Progenitor cell of endocrine pancreas (in vitro differentiated cells): Measurements from ENCODE around the gene RBMS2. TPM values are rescaled to one million over a fixed set of nuclear protein-coding genes. Genes with fewer than 3 reads are reported as not detected.

Experiments
- DNase-seq: peaks from one replicate; pipeline ENCODE4 v3.0.0; 2021; ENCODE audit warnings: low spot score; ENCODE audit not compliant: unreplicated experiment
- H3K27ac Mint-ChIP-seq: 2 replicates; pipeline ENCODE4 v1.8.0; 2021; ENCODE audit warnings: mild to moderate bottlenecking, moderate library complexity, mixed read lengths
- H3K27me3 Mint-ChIP-seq: 2 replicates; pipeline ENCODE4 v1.8.0; 2021; ENCODE audit warnings: mixed read lengths
- H3K36me3 Mint-ChIP-seq: 2 replicates; pipeline ENCODE4 v1.8.0; 2022; ENCODE audit warnings: mixed read lengths; ENCODE audit not compliant: insufficient read depth
- H3K4me1 Mint-ChIP-seq: 2 replicates; pipeline ENCODE4 v1.8.0; 2021; ENCODE audit warnings: low read depth, mixed read lengths
- H3K4me3 Mint-ChIP-seq: 2 replicates; pipeline ENCODE4 v1.8.0; 2021; ENCODE audit warnings: low read depth, mild to moderate bottlenecking, moderate library complexity, mixed read lengths
- H3K9me3 Mint-ChIP-seq: 2 replicates; pipeline ENCODE4 v1.8.0; 2021; ENCODE audit warnings: low read depth, mixed read lengths
- total RNA-seq: library from RNA; stranded (reverse); gene quantifications from 2 replicates; pipeline ENCODE4 v1.2.1, GENCODE V29; 2021
- TF ChIP-seq, protein P1 (sequence below): fragments of 200-600 bp; sonication (generic); IDR thresholded peaks from one replicate; pipeline ENCODE4 v1.5.0; 2021; ENCODE audit warnings: antibody characterized with exemption, mild to moderate bottlenecking; ENCODE audit not compliant: unreplicated experiment

Gene RBMS2
- total RNA-seq, 1 donor from 2014 or later = 65.9 TPM

DNA sequence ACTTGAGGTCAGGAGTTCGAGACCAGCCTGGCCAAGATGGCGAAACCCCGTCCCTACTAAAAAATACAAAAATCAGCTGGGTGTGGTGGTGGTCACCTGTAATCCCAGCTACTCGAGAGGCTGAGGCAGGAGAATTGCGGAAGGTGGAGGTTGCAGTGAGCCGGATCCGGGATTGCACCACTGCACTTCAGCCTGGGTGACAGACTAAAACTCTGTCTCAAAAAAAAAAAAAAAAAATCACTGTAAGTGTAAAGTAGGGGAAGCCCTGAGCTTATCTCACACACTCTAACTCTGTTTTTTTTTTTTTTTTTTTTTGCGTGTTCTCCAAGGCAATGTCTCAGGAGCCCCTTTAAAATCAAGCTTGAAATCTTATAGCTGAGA, 421 bp upstream of the RBMS2 start:
- H3K4me1 Mint-ChIP-seq = peaks cover 16% of the 10 kb centered on the region
- TF ChIP-seq, protein P1, sequence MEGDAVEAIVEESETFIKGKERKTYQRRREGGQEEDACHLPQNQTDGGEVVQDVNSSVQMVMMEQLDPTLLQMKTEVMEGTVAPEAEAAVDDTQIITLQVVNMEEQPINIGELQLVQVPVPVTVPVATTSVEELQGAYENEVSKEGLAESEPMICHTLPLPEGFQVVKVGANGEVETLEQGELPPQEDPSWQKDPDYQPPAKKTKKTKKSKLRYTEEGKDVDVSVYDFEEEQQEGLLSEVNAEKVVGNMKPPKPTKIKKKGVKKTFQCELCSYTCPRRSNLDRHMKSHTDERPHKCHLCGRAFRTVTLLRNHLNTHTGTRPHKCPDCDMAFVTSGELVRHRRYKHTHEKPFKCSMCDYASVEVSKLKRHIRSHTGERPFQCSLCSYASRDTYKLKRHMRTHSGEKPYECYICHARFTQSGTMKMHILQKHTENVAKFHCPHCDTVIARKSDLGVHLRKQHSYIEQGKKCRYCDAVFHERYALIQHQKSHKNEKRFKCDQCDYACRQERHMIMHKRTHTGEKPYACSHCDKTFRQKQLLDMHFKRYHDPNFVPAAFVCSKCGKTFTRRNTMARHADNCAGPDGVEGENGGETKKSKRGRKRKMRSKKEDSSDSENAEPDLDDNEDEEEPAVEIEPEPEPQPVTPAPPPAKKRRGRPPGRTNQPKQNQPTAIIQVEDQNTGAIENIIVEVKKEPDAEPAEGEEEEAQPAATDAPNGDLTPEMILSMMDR = no peak
- DNase-seq = no peak
- H3K36me3 Mint-ChIP-seq = no peaks in the 10 kb centered on the region
- H3K27ac Mint-ChIP-seq = peak overlapping the region; percentile 91
- no peaks in the 10 kb centered on the region for H3K27me3 Mint-ChIP-seq
- no peaks in the 10 kb centered on the region for H3K9me3 Mint-ChIP-seq
- peak overlapping the region; percentile 82 for H3K4me3 Mint-ChIP-seq

DNA sequence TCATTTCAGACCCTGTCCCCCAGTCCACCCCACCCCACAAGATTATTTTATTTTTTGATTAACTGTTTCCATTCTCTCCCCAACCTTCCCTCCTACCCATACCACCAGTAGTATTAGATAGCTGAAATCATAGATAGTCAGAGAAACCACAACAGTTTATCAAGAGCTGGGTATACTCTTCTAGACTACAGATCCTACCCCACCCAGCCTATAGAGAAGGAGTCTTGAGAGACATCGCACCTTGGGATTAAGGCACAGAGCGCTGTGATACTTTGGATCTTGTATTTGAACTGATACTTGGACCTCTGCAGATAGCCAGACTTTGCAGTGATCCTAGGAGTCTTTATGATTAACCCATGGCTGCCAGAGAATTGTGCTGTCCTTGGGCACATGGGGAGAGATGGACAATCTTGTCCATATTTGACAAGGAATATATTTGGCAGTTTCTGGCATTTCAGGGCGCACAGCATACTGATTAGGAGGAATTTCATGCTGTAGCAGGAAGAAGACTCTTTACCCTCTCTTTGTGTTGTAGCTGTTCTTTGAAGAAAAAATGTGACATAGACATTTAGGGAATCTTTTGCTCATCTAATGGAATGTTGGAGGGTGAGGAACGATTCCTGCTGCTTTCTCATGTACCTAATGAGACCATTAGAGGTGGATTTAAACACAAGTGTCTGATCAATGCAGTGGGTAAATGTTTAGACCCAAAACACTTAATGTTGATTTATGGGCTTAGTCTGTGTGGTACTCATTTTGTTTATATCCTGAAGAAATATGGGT, 982 bp downstream of the RBMS2 start:
- H3K27ac Mint-ChIP-seq = peak overlapping the region; percentile 91
- H3K9me3 Mint-ChIP-seq = no peaks in the 10 kb centered on the region
- TF ChIP-seq, protein P1 = no peak
- DNase-seq = no peak
- H3K36me3 Mint-ChIP-seq = no peaks in the 10 kb centered on the region
- no peaks in the 10 kb centered on the region for H3K27me3 Mint-ChIP-seq
- H3K4me3 Mint-ChIP-seq = peak overlapping the region; percentile 82
- H3K4me1 Mint-ChIP-seq = peaks cover 25% of the 10 kb centered on the region

DNA sequence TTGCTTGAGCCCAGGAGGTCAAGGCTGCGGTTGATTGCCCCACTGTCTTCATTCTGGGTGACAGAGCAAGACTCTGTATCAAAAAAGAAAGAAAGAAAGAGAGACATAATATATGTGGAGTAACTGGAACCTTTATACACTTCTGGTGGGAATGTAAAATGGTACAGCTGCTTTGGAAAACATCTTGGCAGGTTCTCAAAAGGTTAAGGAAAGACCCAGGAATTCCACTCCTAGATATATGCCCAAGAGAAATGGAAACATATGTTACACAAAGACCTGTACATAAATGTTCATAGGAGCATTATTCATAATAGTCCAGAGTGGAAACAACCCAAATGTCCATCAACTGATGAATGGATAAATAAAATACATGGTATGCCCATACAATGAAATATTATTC, 7.2 kb downstream of the RBMS2 start:
- DNase-seq = no peak
- Mint-ChIP-seq H3K36me3 (no peaks in the 10 kb centered on the region), H3K27me3 (no peaks in the 10 kb centered on the region), H3K4me1 (peaks cover 17% of the 10 kb centered on the region), H3K27ac (peak overlapping the region; percentile 64), H3K4me3 (no peak overlapping the region), H3K9me3 (no peaks in the 10 kb centered on the region)
- TF ChIP-seq, protein P1 = no peak

DNA sequence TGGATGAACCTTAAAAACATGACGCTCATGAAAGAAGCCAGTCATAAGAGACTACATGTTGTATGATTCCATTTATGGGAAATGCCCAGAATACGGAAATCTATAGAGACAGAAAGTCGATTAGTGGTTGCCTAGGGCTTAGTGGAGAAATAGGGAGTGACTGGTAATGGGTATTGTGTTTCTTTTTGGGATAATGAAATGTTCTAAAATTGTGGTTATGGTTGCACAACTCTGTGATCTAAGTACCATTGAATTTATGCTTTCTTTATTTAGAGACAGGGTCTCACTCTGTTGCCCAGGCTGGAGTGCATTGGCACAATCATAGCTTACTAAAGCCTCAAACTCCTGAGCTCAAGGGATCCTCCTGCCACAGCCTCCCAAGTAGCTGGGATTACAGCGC, 8.0 kb downstream of the RBMS2 start:
- Mint-ChIP-seq H3K9me3 (no peaks in the 10 kb centered on the region), H3K4me3 (no peak overlapping the region), H3K4me1 (peaks cover 13% of the 10 kb centered on the region), H3K27me3 (no peaks in the 10 kb centered on the region), H3K27ac (no peak overlapping the region), H3K36me3 (no peaks in the 10 kb centered on the region)
- no peak for DNase-seq
- TF ChIP-seq, protein P1 = no peak

DNA sequence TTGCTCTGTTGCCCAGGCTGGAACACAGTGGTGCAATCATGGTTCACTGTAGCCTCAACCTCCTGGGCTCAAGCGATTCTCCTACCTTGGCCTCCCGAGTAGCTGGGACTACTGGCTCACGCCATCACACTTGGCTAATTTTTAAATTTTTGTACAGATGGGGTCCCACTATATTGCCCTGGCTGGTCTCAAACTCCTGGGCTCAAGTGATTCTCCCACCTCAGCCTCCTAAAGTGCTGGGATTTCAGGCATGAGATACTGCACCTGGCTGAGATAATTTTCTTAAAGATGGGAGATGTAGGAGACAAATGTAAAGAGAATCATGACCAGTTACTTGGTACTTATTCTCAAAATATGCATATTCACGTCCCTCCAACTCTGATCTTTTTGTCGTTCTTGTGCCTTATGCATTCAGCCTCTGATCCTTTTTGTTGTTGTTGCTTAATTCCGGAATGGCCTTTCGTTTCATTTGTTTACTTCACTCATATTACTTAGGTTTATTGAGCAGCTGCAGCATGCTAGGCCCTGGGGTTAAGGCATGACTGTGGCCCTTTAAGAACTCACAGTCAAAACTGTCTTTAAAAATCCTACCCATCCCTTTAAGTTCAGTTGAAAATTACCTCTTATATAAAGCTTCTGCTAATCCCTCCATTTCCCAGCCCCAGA, 8.9 kb downstream of the RBMS2 start:
- H3K4me3 Mint-ChIP-seq = no peak overlapping the region
- H3K36me3 Mint-ChIP-seq = peaks cover under 1% of the 10 kb centered on the region
- H3K27me3 Mint-ChIP-seq = no peaks in the 10 kb centered on the region
- H3K4me1 Mint-ChIP-seq = peaks cover 13% of the 10 kb centered on the region
- DNase-seq = no peak
- TF ChIP-seq, protein P1 = no peak
- peak overlapping the region; percentile 20 for H3K27ac Mint-ChIP-seq
- H3K9me3 Mint-ChIP-seq = no peaks in the 10 kb centered on the region
